ENCODE measurements around the gene EPYC.

Gene EPYC

GRCh38 chr12:90936230-90937005, 68.4 kb downstream of the EPYC start:
- DNase-seq (ENCODE audit: low read depth), result no peak
- no peak for TF ChIP-seq CTCF (conservative IDR thresholded peaks at IDR 0.05; ENCODE audit: low read depth, low read length)
- H3K4me3 ChIP-seq (ENCODE audit: low read length), result no peak overlapping the region

GRCh38 chr12:90925562-90925961, 79.2 kb downstream of the EPYC start:
- DNase-seq (ENCODE audit: low read depth), result no peak
- H3K4me3 ChIP-seq (ENCODE audit: low read length), result no peak overlapping the region
- TF ChIP-seq CTCF (conservative IDR thresholded peaks at IDR 0.05; ENCODE audit: low read depth, low read length), result no peak

GRCh38 chr12:90924406-90924805, 80.4 kb downstream of the EPYC start:
- H3K4me3 ChIP-seq (ENCODE audit: low read length), result no peak overlapping the region
- no peak for TF ChIP-seq CTCF (conservative IDR thresholded peaks at IDR 0.05; ENCODE audit: low read depth, low read length)
- DNase-seq (ENCODE audit: low read depth), result no peak

DNA sequence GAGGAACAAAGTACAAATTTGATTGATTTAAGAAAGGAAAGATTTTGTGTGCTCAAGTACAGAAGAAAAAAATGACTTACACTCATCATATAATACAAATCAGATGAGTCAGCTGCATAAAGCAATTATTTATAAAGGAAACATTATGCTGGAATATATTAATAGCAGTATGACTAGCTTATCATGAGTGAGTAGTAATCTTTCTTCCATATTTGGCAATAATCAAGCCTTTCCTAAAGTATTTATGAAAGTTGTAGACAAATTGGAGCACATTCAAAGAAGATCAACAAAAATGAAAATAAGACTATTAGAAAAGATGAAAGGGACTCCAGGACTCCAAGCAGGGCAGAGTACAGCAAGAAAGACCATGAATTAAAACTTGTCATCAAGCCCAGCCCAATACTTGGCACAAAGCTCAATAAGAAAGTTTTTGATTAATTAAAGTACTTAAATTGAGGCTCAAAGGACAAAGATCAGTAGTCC, 82.6 kb downstream of the EPYC start:
- no peak overlapping the region for H3K4me3 ChIP-seq (ENCODE audit: low read length)
- TF ChIP-seq CTCF (conservative IDR thresholded peaks at IDR 0.05; ENCODE audit: low read depth, low read length), result no peak
- DNase-seq (ENCODE audit: low read depth), result peak; percentile 67

DNA sequence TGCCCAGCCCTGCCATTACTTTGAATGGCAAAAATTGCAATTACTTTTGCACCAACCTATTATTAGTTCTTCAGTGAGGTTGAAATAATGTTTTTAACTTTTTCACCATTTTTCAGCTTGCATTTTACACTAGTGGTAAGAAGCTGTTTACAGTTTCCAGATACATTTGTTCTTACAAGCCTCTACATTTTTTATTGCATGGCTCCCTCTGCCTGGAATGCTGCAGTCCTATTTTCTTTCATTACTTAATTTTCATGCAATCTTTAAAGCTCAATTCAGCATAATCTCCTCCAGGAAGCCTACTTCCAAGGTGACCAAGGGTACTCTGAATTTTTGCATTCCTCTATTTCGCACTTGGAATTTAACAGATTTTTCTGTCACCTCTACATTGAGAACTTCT, 83.2 kb downstream of the EPYC start:
- H3K4me3 ChIP-seq (ENCODE audit: low read length), result no peak overlapping the region
- DNase-seq (ENCODE audit: low read depth), result no peak
- no peak for TF ChIP-seq CTCF (conservative IDR thresholded peaks at IDR 0.05; ENCODE audit: low read depth, low read length)

DNA sequence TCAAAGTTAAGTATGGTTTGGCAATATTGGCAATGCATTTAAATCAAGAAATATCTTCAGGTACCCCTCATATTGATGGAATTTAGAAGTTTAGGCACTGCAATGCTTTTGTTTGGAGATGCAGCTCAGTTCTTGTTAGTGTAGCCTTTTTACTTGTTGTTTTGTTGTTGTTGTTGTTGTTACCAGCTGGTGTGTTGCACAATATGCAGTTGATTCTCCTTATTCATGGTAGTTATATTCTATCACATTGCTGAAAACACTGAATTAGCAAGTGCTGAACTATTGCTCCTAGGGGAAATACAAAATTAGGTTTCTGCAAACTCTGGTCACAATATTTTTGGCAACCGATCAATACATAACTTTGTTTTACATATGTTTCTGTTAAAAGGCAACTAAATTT, 84.5 kb downstream of the EPYC start:
- TF ChIP-seq CTCF (conservative IDR thresholded peaks at IDR 0.05; ENCODE audit: low read depth, low read length), result no peak
- no peak overlapping the region for H3K4me3 ChIP-seq (ENCODE audit: low read length)
- no peak for DNase-seq (ENCODE audit: low read depth)

GRCh38 chr12:90917431-90917830, 87.3 kb downstream of the EPYC start:
- H3K4me3 ChIP-seq (ENCODE audit: low read length), result no peak overlapping the region
- no peak for TF ChIP-seq CTCF (conservative IDR thresholded peaks at IDR 0.05; ENCODE audit: low read depth, low read length)
- DNase-seq (ENCODE audit: low read depth), result no peak
